Measurements from ENCODE around the gene LEMD2. TPM values are rescaled to one million over a fixed set of nuclear protein-coding genes. Genes with fewer than 3 reads are reported as not detected.
A peak's percentile ranks its signal among the peaks of the same experiment; 100 is the strongest.

The LEMD2 gene
- total RNA-seq, 1 experiment from 2014 or later = 75.8 TPM

DNA sequence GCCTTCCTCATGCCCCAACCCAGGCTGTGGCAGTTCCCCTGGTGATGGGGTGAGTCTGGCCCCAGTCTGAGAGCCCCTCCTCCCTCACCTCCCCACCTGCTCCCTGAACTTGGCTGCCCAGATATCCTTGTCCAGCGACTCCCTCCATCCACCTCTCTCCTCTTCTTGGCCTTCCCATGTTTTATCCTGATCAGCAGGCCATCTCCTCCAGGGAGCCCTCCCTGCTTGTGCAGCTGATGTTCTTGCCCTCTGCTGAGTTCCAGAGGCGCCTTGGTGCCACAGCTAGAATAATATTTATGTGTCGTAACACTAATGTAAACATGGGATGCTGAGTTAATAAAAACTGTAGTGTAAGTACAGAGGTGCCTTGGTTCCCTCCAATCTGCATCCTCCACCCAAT is 31.8 kb downstream of the LEMD2 start:
- POLR2A ChIA-PET (ENCODE audit: low non-redundant PET) = no interaction called here

DNA sequence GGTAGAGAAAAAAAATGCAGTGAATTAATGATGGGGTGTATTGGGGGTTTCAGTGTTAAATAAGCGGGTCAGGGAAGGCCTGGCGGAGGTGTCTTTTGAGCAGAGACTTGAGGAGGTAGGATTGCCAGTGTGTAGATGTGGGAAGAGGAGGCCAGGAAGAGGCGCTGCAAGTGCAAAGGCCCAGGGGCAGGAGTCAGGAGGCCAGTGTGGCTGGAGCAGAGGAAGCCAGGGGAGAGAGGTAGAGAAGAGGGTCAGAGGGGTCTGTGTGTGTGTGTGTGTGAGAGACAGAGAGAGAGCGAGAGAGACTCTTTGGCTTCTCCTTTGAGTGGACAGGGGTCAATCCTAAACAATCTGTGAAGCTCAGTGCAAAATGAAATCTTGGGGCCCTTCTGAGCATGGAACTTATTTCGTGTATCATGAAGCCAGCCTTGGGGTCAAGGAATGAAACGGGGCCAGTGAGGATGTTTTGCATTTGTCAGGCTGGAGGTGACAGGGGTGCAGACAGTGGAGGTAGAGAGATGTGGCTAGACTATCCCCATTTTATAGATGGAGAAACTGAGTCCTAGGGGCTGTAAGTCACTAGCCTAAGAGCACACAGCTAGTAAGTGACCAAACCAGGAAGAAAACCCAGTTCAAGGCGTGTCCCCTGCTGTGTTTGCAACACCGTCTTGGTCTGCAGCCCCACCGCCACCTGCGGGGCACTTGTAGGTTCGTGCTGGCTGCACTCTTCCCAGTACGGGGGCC is 32.5 kb downstream of the LEMD2 start:
- no peak for DNase-seq (ENCODE audit: low spot score)
- no peaks in the 10 kb centered on the region for H3K27me3 ChIP-seq (replicated peaks; ENCODE audit: insufficient read depth, low read depth, low read length, poor library complexity)
- no peak overlapping the region for H3K27ac ChIP-seq (ENCODE audit: low read depth, low read length, poor library complexity, severe bottlenecking)
- POLR2A ChIA-PET (ENCODE audit: low non-redundant PET) = no interaction called here
- CTCF ChIA-PET = no interaction called here
- TF ChIP-seq, protein P1, sequence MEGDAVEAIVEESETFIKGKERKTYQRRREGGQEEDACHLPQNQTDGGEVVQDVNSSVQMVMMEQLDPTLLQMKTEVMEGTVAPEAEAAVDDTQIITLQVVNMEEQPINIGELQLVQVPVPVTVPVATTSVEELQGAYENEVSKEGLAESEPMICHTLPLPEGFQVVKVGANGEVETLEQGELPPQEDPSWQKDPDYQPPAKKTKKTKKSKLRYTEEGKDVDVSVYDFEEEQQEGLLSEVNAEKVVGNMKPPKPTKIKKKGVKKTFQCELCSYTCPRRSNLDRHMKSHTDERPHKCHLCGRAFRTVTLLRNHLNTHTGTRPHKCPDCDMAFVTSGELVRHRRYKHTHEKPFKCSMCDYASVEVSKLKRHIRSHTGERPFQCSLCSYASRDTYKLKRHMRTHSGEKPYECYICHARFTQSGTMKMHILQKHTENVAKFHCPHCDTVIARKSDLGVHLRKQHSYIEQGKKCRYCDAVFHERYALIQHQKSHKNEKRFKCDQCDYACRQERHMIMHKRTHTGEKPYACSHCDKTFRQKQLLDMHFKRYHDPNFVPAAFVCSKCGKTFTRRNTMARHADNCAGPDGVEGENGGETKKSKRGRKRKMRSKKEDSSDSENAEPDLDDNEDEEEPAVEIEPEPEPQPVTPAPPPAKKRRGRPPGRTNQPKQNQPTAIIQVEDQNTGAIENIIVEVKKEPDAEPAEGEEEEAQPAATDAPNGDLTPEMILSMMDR (conservative IDR thresholded peaks at IDR 0.05; ENCODE audit: low read depth, low read length) = no peak
- TF ChIP-seq EZH2 (IDR thresholded peaks at IDR 0.05; ENCODE audit: borderline replicate concordance, low read depth, low read length, poor library complexity, severe bottlenecking) = no peak
- intact Hi-C loops (cut with micrococcal nuclease; ENCODE audit: unreplicated experiment) = no loop called here
- peaks cover 21% of the 10 kb centered on the region for H3K4me1 ChIP-seq (ENCODE audit: insufficient read depth, low read length, poor library complexity, severe bottlenecking)
- no peaks in the 10 kb centered on the region for H3K9me3 ChIP-seq (ENCODE audit: low read depth, low read length, poor library complexity, severe bottlenecking)
- H3K36me3 ChIP-seq (ENCODE audit: insufficient read depth, low read length, poor library complexity, severe bottlenecking) = no peaks in the 10 kb centered on the region
- no TSS peak for BruUV-seq (replicated peaks)
- no peak overlapping the region for H3K4me3 ChIP-seq (ENCODE audit: low read depth, low read length, poor library complexity, severe bottlenecking)

More for the DNA sequence above, 31.8 kb downstream of the LEMD2 start:
- Histone ChIP-seq H3K4me3 (ENCODE audit: low read depth, low read length, poor library complexity, severe bottlenecking) (no peak overlapping the region), H3K36me3 (ENCODE audit: insufficient read depth, low read length, poor library complexity, severe bottlenecking) (no peaks in the 10 kb centered on the region), H3K27me3 (replicated peaks; ENCODE audit: insufficient read depth, low read depth, low read length, poor library complexity) (no peaks in the 10 kb centered on the region), H3K27ac (ENCODE audit: low read depth, low read length, poor library complexity, severe bottlenecking) (no peak overlapping the region), H3K4me1 (ENCODE audit: insufficient read depth, low read length, poor library complexity, severe bottlenecking) (peaks cover 18% of the 10 kb centered on the region), H3K9me3 (ENCODE audit: low read depth, low read length, poor library complexity, severe bottlenecking) (no peaks in the 10 kb centered on the region)
- intact Hi-C loops (cut with micrococcal nuclease; ENCODE audit: unreplicated experiment) = no loop called here
- no peak for DNase-seq (ENCODE audit: low spot score)
- no TSS peak for BruUV-seq (replicated peaks)
- CTCF ChIA-PET = no interaction called here
- TF ChIP-seq, protein P1 (conservative IDR thresholded peaks at IDR 0.05; ENCODE audit: low read depth, low read length) = no peak
- no peak for TF ChIP-seq EZH2 (IDR thresholded peaks at IDR 0.05; ENCODE audit: borderline replicate concordance, low read depth, low read length, poor library complexity, severe bottlenecking)

DNA sequence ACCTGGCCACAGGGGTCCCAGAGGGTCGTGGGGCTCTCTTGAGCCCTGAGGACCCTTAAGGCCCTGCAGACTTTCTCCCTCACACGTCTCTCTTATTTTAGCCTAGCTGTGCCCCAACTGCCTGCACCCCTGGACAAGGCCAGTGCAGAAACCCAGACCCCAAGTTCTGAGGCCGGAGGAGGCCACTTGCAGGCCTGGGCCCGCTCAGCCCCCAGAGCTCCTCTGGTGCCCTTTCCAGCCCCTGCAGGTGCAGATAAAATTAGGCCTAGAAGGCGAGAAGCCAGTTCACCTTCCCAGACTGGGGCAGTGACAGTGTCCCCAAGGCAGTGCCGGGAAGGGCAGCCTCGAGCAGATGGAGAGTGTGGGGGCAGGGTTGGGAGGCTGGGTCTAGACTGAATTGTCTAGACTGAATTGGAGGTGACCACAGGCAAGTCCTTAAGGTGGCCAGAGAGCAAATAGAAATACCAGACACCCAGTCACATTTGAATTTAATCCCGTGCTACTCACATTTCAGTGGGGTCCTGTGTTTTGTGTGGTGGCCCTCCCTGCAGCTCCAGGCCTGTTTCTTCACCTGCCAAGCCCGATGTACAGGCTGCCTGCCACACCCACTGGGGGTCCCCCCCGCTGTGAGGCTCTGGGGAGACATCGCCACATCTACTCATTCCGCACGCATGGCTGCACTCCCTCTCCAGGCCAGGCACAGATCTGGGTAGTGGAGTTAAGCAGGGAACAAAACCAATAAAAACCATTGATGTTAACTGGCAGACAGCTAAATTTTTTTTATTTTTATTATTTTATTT is 33.7 kb downstream of the LEMD2 start:
- Histone ChIP-seq H3K27ac (ENCODE audit: low read depth, low read length, poor library complexity, severe bottlenecking) (no peak overlapping the region), H3K36me3 (ENCODE audit: insufficient read depth, low read length, poor library complexity, severe bottlenecking) (no peaks in the 10 kb centered on the region), H3K4me3 (ENCODE audit: low read depth, low read length, poor library complexity, severe bottlenecking) (no peak overlapping the region), H3K27me3 (replicated peaks; ENCODE audit: insufficient read depth, low read depth, low read length, poor library complexity) (no peaks in the 10 kb centered on the region), H3K9me3 (ENCODE audit: low read depth, low read length, poor library complexity, severe bottlenecking) (no peaks in the 10 kb centered on the region), H3K4me1 (ENCODE audit: insufficient read depth, low read length, poor library complexity, severe bottlenecking) (peaks cover 17% of the 10 kb centered on the region)
- DNase-seq (ENCODE audit: low spot score) = peak; percentile 54
- TF ChIP-seq, protein P1 (conservative IDR thresholded peaks at IDR 0.05; ENCODE audit: low read depth, low read length) = no peak
- no peak for TF ChIP-seq EZH2 (IDR thresholded peaks at IDR 0.05; ENCODE audit: borderline replicate concordance, low read depth, low read length, poor library complexity, severe bottlenecking)
- no TSS peak for BruUV-seq (replicated peaks)
- ChIA-PET POLR2A (ENCODE audit: low non-redundant PET) (no interaction called here), CTCF (interaction anchor here (0.7 kb wide), 1 partner anchor 210 kb away, joined by 3 read pairs; no protein-coding TSS in a partner anchor)
- intact Hi-C loops (cut with micrococcal nuclease; ENCODE audit: unreplicated experiment) = no loop called here
